ENCODE measurements around the gene RELL1.

DNA sequence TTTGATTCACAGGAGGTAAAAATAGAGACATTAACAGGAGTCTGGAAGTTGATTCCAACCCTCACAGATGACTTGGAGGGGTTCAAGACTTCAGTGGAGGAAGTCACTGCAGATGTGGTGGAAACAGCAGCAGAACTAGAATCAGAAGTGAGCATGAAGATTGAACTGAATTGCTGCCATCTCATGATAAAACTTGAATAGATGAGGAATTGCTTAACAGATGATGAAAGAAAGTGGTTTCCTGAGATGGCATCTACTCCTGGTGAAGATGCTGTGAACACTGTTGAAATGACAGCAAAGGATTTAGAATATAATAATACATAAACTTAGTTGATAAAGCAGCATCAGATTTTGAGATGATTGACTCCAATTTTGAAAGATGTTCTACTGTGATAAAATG is 76.5 kb downstream of the RELL1 start:
- TF ChIP-seq POLR2A (IDR thresholded peaks at IDR 0.05; ENCODE audit: low read depth, low read length): no peak
- TF ChIP-seq POLR2AphosphoS5 (IDR thresholded peaks at IDR 0.05; ENCODE audit: low read depth, low read length): no peak
- TF ChIP-seq TAF1 (IDR thresholded peaks at IDR 0.05; ENCODE audit: borderline replicate concordance, low read depth, low read length): no peak

Data from GM12892 (cell line).